D721Med (cell line): Measurements from ENCODE around the gene TNK1.

ENCODE experiments used
- DNase-seq: peaks from one replicate; pipeline ENCODE4 v3.0.0; 2011; ENCODE audit warnings: low spot score; ENCODE audit not compliant: insufficient read length
- FAIRE-seq: peaks from 2 replicates; lab custom pipeline; 2011; peaks lifted over from hg19 to GRCh38; lab: Jason Lieb, UNC
- CTCF ChIP-seq: IDR thresholded peaks from 2 replicates; pipeline ENCODE4 v1.5.1; 2012; ENCODE audit warnings: mild to moderate bottlenecking, control low read depth; ENCODE audit not compliant: insufficient read depth; ENCODE audit errors: missing control alignments

The TNK1 gene

GRCh38 chr17:7352503-7352889, 28.4 kb upstream of the TNK1 start:
- FAIRE-seq (no peak), DNase-seq (no peak)
- no peak for TF ChIP-seq CTCF

GRCh38 chr17:7352910-7353635, 27.8 kb upstream of the TNK1 start:
- TF ChIP-seq CTCF: no peak
- DNase-seq: no peak
- no peak for FAIRE-seq

GRCh38 chr17:7354262-7354843, 26.5 kb upstream of the TNK1 start:
- FAIRE-seq: no peak
- no peak for TF ChIP-seq CTCF
- DNase-seq: no peak

- TF ChIP-seq CTCF: no peak
- FAIRE-seq: no peak
These were observed 25.8 kb upstream of the TNK1 start, which contains the start of gene TMEM95 for GRCh38 chr17:7355053-7355452. TSS of gene TMEM95 (plus strand) at chr17:7355156. CDS start at chr17:7355205, 49 bp downstream.

GRCh38 chr17:7355573-7355972, 25.3 kb upstream of the TNK1 start:
- no peak for TF ChIP-seq CTCF
- FAIRE-seq (no peak), DNase-seq (no peak)

More at GRCh38 chr17:7355053-7355452, 25.8 kb upstream of the TNK1 start, which contains the start of gene TMEM95:
- DNase-seq: no peak

GRCh38 chr17:7356072-7356549, 24.8 kb upstream of the TNK1 start:
- TF ChIP-seq CTCF: peak; percentile 48
- peak; percentile 89 for DNase-seq
- no peak for FAIRE-seq

GRCh38 chr17:7356756-7357155, 24.1 kb upstream of the TNK1 start:
- TF ChIP-seq CTCF: no peak
- FAIRE-seq (no peak), DNase-seq (no peak)
